Small intestine (tissue), 7 donors: ENCODE measurements around the gene CHD6. TPM values are rescaled to one million over a fixed set of nuclear protein-coding genes. Genes with fewer than 3 reads are reported as not detected.

Experiments used
- DNase-seq, 2 donors: peaks; one replicate each; pipeline versions ENCODE4 v3.0.0 to v3.0.0-alpha.2; 2013
- FAIRE-seq: peaks from 2 replicates; lab custom pipeline; 2012; peaks lifted over from hg19 to GRCh38; lab: Jason Lieb, UNC
- H3K27ac ChIP-seq, 3 donors: one replicate each; pipeline ENCODE4 v1.5.1; 2013; ENCODE audit warnings: low read length in 2 of 3, mild to moderate bottlenecking in 2 of 3, control low read depth in 1 of 3, inconsistent platforms in 1 of 3, low read depth in 1 of 3, moderate library complexity in 1 of 3
- H3K27me3 ChIP-seq, 3 donors: one replicate each; pipeline ENCODE4 v1.6.1; 2013; ENCODE audit warnings: low read length in 3 of 3, inconsistent platforms in 1 of 3; ENCODE audit not compliant: control insufficient read depth in 3 of 3, insufficient read depth in 3 of 3
- H3K36me3 ChIP-seq, 3 donors: one replicate each; pipeline ENCODE4 v1.6.1; 2013; ENCODE audit warnings: low read length in 3 of 3, inconsistent platforms in 1 of 3, low read depth in 1 of 3, mild to moderate bottlenecking in 1 of 3, moderate library complexity in 1 of 3; ENCODE audit not compliant: control insufficient read depth in 3 of 3, insufficient read depth in 2 of 3
- H3K4me1 ChIP-seq, 3 donors: one replicate each; pipeline ENCODE4 v1.6.1; 2013; ENCODE audit warnings: low read length in 2 of 3, inconsistent platforms in 1 of 3, low read depth in 1 of 3, mild to moderate bottlenecking in 1 of 3, moderate library complexity in 1 of 3; ENCODE audit not compliant: control insufficient read depth in 3 of 3, insufficient read depth in 2 of 3
- H3K4me3 ChIP-seq, 3 donors: one replicate each; pipeline ENCODE4 v1.5.1; 2013; ENCODE audit warnings: low read length in 3 of 3, control low read depth in 1 of 3, inconsistent platforms in 1 of 3, low read depth in 1 of 3, mild to moderate bottlenecking in 1 of 3, moderate library complexity in 1 of 3
- H3K9me3 ChIP-seq, 2 donors: one replicate each; pipeline ENCODE4 v1.6.1; 2013; ENCODE audit warnings: low read depth in 1 of 2, low read length in 1 of 2; ENCODE audit not compliant: control insufficient read depth in 2 of 2, insufficient read depth in 1 of 2
- WGBS, 3 donors: extraction: QIAGEN DNeasy Blood & Tissue Kit; methylation state at CpG; one replicate each; pipeline ENCODE4 v1.1.7; 2013; 5-methylcytosine and 5-hydroxymethylcytosine counted together
- polyA plus RNA-seq, 4 donors: library from polyadenylated mRNA; stranded (reverse) in 3 of 4; unstranded in 1 of 4; fragments of 200-250 nt in 3 of 4; fragments of 120-200 nt in 1 of 4; gene quantifications; one replicate each; pipeline versions ENCODE4 v1.2.1 to v1.2.3, GENCODE V29; 2013
- donor health status: healthy with polysubstance abuse.
- donor health status: control.
- donor health status: control.
- donor health status: Bipolar disorder and iron deficiency.
- donor health status: healthy.

Gene CHD6
- polyA plus RNA-seq, 4 donors: 5.3 to 46.7 (median 16.1) TPM

DNA sequence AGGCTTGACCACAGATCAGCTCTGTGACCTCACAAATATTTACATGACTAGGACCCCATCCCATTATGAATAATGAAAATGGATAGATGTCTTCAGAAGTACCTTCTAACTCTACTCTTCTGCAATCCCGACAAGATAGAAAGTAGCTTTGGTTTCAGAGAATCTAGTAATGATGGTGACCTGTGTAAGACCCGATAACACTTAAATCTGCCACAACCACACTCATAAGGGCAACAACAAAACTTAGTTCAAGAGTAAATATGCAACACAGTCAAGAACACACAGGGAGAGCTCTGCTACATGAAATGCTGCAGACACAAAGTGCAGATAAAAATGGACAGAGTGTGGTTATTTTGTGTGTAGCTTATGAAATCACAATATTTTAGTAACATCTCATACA, 9.6 kb downstream of the CHD6 start:
- Histone ChIP-seq H3K4me1 (peaks cover 0 to 2% (median 0%) of the 10 kb centered on the region in 3 donors), H3K9me3 (no peaks in the 10 kb centered on the region), H3K4me3 (no peak overlapping the region), H3K27me3 (no peaks in the 10 kb centered on the region), H3K27ac (no peak overlapping the region), H3K36me3 (no peaks in the 10 kb centered on the region)
- DNase-seq: no peak
- FAIRE-seq: no peak
- 74 to 84% (median 74%) methylated on average over 2 of the region's 2 CpGs for WGBS, 3 donors

GRCh38 chr20:41607791-41608190, 10.4 kb downstream of the CHD6 start:
- no peaks in the 10 kb centered on the region for H3K27me3 ChIP-seq
- H3K27ac ChIP-seq: no peak overlapping the region
- H3K4me1 ChIP-seq: no peaks in the 10 kb centered on the region
- WGBS, 3 donors: 86 to 92% (median 91%) methylated on average over 1 of the region's 1 CpG
- no peaks in the 10 kb centered on the region for H3K36me3 ChIP-seq
- DNase-seq (no peak), FAIRE-seq (no peak)
- no peaks in the 10 kb centered on the region for H3K9me3 ChIP-seq
- no peak overlapping the region for H3K4me3 ChIP-seq

GRCh38 chr20:41604002-41604401, 14.2 kb downstream of the CHD6 start:
- Histone ChIP-seq H3K9me3 (peaks cover 0 to 29% of the 10 kb centered on the region in 2 donors), H3K36me3 (peaks cover 0 to 3% (median 0%) of the 10 kb centered on the region in 3 donors), H3K27me3 (no peaks in the 10 kb centered on the region), H3K4me3 (no peak overlapping the region), H3K27ac (no peak overlapping the region), H3K4me1 (no peaks in the 10 kb centered on the region)
- no peak for DNase-seq
- FAIRE-seq: no peak
- WGBS, 3 donors: 41 to 68% (median 53%) methylated on average over 1 of the region's 1 CpG

- no peaks in the 10 kb centered on the region for H3K27me3 ChIP-seq
- 91 to 97% (median 96%) methylated on average over 4 of the region's 4 CpGs for WGBS, 3 donors
Measured at GRCh38 chr20:41601742-41602141, 16.4 kb downstream of the CHD6 start.

DNA sequence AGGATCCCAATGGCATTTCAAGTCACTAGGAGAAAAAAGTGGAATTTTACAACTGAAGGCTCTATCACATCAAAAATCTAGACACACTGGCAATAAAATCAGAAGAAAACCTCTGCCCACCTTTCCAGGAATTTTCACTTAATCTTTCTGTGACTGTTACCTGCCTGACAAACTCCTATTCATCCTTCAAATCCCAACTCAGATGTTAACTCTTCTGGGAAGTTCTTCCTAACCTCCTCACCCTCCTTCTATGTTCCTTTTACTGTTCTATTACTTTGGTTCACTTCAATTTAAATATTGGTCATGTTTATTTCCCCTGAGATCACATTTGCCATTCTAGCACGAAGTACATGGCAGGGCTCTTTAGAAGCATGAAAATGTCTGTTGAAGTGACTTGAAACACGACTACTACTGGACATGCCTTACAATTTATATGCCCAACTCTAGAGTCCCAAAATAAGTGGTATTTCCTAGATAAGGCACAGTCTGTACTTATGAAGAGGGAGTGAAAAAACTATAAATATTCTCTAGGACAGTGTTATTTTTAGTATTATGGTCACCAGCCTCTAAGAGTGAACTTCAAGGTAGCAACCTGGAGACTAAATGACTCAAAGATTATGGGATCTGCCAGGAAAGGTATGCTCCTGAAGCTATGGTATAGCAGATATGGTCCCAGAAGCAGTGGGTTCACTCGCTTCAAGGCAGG, 17.1 kb downstream of the CHD6 start:
- FAIRE-seq (no peak), DNase-seq (no peak)
- Histone ChIP-seq H3K4me1 (no peaks in the 10 kb centered on the region), H3K36me3 (peaks cover 0 to 3% (median 0%) of the 10 kb centered on the region in 3 donors), H3K27me3 (no peaks in the 10 kb centered on the region), H3K4me3 (no peak overlapping the region), H3K9me3 (peaks cover 0 to 57% of the 10 kb centered on the region in 2 donors), H3K27ac (no peak overlapping the region)
- WGBS, 3 donors: 92 to 96% (median 93%) methylated on average over 3 of the region's 3 CpGs

More at GRCh38 chr20:41601742-41602141, 16.4 kb downstream of the CHD6 start:
- FAIRE-seq: no peak
- no peak for DNase-seq
- Histone ChIP-seq H3K36me3 (peaks cover 0 to 3% (median 0%) of the 10 kb centered on the region in 3 donors), H3K27ac (no peak overlapping the region), H3K4me3 (no peak overlapping the region), H3K4me1 (no peaks in the 10 kb centered on the region), H3K9me3 (peaks cover 0 to 50% of the 10 kb centered on the region in 2 donors)

GRCh38 chr20:41599699-41600104, 18.5 kb downstream of the CHD6 start:
- Histone ChIP-seq H3K9me3 (peaks cover 0 to 69% of the 10 kb centered on the region in 2 donors), H3K27me3 (no peaks in the 10 kb centered on the region), H3K27ac (no peak overlapping the region), H3K4me1 (no peaks in the 10 kb centered on the region), H3K4me3 (no peak overlapping the region), H3K36me3 (peaks cover 0 to 3% (median 0%) of the 10 kb centered on the region in 3 donors)
- no peak for FAIRE-seq
- no peak for DNase-seq
- WGBS, 3 donors: 48 to 66% (median 65%) methylated on average over 3 of the region's 3 CpGs

DNA sequence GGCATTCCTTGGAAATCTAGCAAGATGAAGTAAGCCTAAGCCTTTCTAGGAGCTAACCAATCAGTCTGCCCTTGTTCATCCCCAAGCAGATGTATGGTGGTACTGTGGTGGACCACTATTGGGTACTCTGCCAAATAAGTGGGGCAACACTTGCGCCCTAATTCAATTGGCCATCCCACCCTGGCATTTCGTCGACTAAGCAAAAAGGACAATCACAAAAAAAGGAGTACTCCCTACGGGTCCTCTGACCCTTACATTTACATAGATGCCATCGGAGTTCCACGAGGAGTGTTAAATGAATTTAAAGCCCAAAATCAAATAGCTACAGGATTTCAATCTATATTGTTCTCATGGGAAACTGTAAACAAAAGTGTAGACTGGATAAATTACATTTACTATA, 19.5 kb downstream of the CHD6 start:
- no peak overlapping the region for H3K4me3 ChIP-seq
- DNase-seq (no peak), FAIRE-seq (no peak)
- no peaks in the 10 kb centered on the region for H3K27me3 ChIP-seq
- no peaks in the 10 kb centered on the region for H3K4me1 ChIP-seq
- H3K9me3 ChIP-seq: peaks cover 2 to 76% of the 10 kb centered on the region in 2 donors
- no peak overlapping the region for H3K27ac ChIP-seq
- H3K36me3 ChIP-seq: peaks cover 0 to 3% (median 0%) of the 10 kb centered on the region in 3 donors
- 98 to 99% (median 99%) methylated on average over 6 of the region's 6 CpGs for WGBS, 3 donors

DNA sequence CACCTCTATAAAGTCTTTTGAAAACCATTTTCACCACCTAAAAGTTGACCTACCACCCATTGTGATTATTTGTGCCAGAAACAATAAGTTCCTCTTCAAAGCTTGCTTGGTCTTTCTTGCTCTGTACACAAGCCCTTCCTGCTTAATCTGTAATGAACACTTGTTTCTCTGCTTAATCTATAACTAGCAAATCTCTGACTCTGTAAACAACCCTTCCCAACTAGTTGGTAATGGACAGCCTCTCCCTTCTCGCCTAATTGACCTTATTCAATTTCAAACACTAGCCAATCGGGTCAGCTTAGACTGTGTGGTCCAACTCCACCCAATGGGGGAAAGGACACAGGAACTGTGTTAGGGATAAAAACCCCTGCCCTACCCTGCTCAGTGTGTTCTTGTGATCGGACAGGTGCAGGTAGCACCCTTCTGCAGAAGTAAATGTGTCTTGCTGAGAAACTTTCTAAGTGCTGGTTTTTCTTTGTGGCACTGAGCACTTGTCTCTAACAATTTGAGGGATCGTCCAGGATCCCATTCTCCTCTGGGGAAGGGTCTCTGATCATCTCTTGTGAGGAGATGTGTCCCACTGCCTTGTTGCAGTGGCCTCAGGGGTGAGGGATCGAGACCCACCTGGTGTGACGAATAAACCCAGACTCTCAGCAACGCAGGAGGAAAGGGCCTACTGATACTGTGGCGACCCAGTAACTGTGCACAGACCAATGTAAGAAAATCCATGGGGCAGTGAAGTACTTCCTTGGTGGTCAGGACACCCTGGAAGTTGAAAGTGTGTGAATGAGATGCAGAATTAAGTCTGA, 23.5 kb downstream of the CHD6 start:
- H3K9me3 ChIP-seq: peaks cover 2 to 58% of the 10 kb centered on the region in 2 donors
- FAIRE-seq: no peak

More for the DNA sequence above, 23.5 kb downstream of the CHD6 start:
- Histone ChIP-seq H3K4me3 (no peak overlapping the region), H3K36me3 (no peaks in the 10 kb centered on the region), H3K4me1 (peaks cover 0 to 3% (median 0%) of the 10 kb centered on the region in 3 donors), H3K27ac (no peak overlapping the region), H3K27me3 (no peaks in the 10 kb centered on the region)
- DNase-seq: no peak
- WGBS, 3 donors: 94 to 96% (median 96%) methylated on average over 8 of the region's 8 CpGs
